Testis (tissue), 3 donors: ENCODE data around the gene INSIG1. TPM values are rescaled to one million over a fixed set of nuclear protein-coding genes. Genes with fewer than 3 reads are reported as not detected.

Source experiments
- DNase-seq: peaks from one replicate; pipeline ENCODE4 v3.0.0-alpha.2; 2019
- H3K27ac ChIP-seq, 2 donors: fragments of 200-600 bp; sonication (generic); one replicate each; pipeline ENCODE4 v1.5.1; 2019
- H3K27me3 ChIP-seq: fragments of 200-600 bp; sonication (generic); one replicate; pipeline ENCODE4 v1.5.1; 2019
- H3K36me3 ChIP-seq: fragments of 200-600 bp; sonication (generic); one replicate; pipeline ENCODE4 v1.5.1; 2017; ENCODE audit warnings: low read depth; ENCODE audit errors: missing control alignments
- H3K4me1 ChIP-seq: fragments of 200-600 bp; sonication (generic); one replicate; pipeline ENCODE4 v1.5.1; 2019
- H3K4me3 ChIP-seq, 2 donors: fragments of 200-600 bp; sonication (generic); one replicate each; pipeline ENCODE4 v1.5.1; 2017 to 2019
- H3K9me3 ChIP-seq: fragments of 200-600 bp; sonication (generic); one replicate; pipeline ENCODE4 v1.5.1; 2017
- CTCF ChIP-seq, 3 experiments: fragments of 450-650 bp in 2 of 3; fragments of 200-600 bp in 1 of 3; sonication (generic) in 1 of 3; IDR thresholded peaks; one replicate each; pipeline ENCODE4 v1.5.1; 2016 to 2019; ENCODE audit warnings: antibody characterized with exemption in 3 of 3, mild to moderate bottlenecking in 2 of 3, moderate library complexity in 1 of 3
- POLR2A ChIP-seq: fragments of 450-650 bp; IDR thresholded peaks from one replicate; pipeline ENCODE4 v1.6.1; 2017; ENCODE audit warnings: antibody characterized with exemption, mild to moderate bottlenecking, moderate library complexity
- WGBS, 2 donors: methylation state at CpG; one replicate each; pipeline ENCODE4 v1.1.5; 2018; 5-methylcytosine and 5-hydroxymethylcytosine counted together
- intact Hi-C: fragments of 100-400 bp; cut with DNase I; formaldehyde crosslinking; loops from one replicate; pipeline ENCODE4 v1.15.1; 2023; ENCODE audit warnings: low total_unique reads
- polyA plus RNA-seq: library from polyadenylated mRNA; stranded (reverse); fragments of 350-450 nt; fragmentation: Illumina TruSeq; extraction: RNeasy Lipid Tissue Mini Kit (QIAGEN cat#74804); gene quantifications from one replicate; pipeline ENCODE4 v1.2.3, GENCODE V29; 2014; ENCODE audit warnings: low read depth, low replicate concordance; ENCODE audit not compliant: insufficient read depth
- total RNA-seq, 2 donors: library from RNA; depleted of rRNA; stranded (reverse); fragments of >200 nt; gene quantifications; one replicate each; pipeline ENCODE4 v1.2.3, GENCODE V29; 2016

INSIG1 gene
- total and polyA plus RNA-seq, 3 donors from 2014 or later = 52.7 to 118 (median 89.7) TPM

- no peak for TF ChIP-seq CTCF (IDR thresholded peaks at IDR 0.05)
- TF ChIP-seq POLR2A = no peak
- H3K36me3 ChIP-seq = no peaks in the 10 kb centered on the region
- H3K27ac ChIP-seq = no peak overlapping the region
- no peaks in the 10 kb centered on the region for H3K4me1 ChIP-seq
- 78 to 79% methylated on average over 7 of the region's 7 CpGs for WGBS, 2 donors
- DNase-seq = no peak
- H3K27me3 ChIP-seq = no peaks in the 10 kb centered on the region
- no peaks in the 10 kb centered on the region for H3K9me3 ChIP-seq
- intact Hi-C loops = no loop called here
- no peak overlapping the region for H3K4me3 ChIP-seq
These were observed 4.9 kb upstream of the INSIG1 start for GRCh38 chr7:155292680-155293226.

- Histone ChIP-seq H3K9me3 (no peaks in the 10 kb centered on the region), H3K4me1 (no peaks in the 10 kb centered on the region), H3K27ac (no peak overlapping the region), H3K4me3 (no peak overlapping the region), H3K36me3 (no peaks in the 10 kb centered on the region), H3K27me3 (no peaks in the 10 kb centered on the region)
- intact Hi-C loops = no loop called here
- WGBS, 2 donors = 88 to 90% methylated on average over 8 of the region's 8 CpGs
- no peak for DNase-seq
- no peak for TF ChIP-seq POLR2A
- TF ChIP-seq CTCF (IDR thresholded peaks at IDR 0.05) = no peak
These were observed 3.8 kb upstream of the INSIG1 start for GRCh38 chr7:155293721-155294510.

- no peaks in the 10 kb centered on the region for H3K9me3 ChIP-seq
- peaks cover 3% of the 10 kb centered on the region for H3K4me1 ChIP-seq
- intact Hi-C loops = no loop called here
- no peaks in the 10 kb centered on the region for H3K36me3 ChIP-seq
- H3K4me3 ChIP-seq = no peak overlapping the region
- no peaks in the 10 kb centered on the region for H3K27me3 ChIP-seq
- no peak for DNase-seq
- no peak for TF ChIP-seq POLR2A
- TF ChIP-seq CTCF (IDR thresholded peaks at IDR 0.05) = no peak
- 80 to 88% methylated on average over 6 of the region's 6 CpGs for WGBS, 2 donors
- H3K27ac ChIP-seq = no peak overlapping the region
These were observed 3.2 kb upstream of the INSIG1 start for GRCh38 chr7:155294511-155294778.

GRCh38 chr7:155295511-155295910, 2.2 kb upstream of the INSIG1 start:
- intact Hi-C loops = no loop called here
- no peak for DNase-seq
- no peaks in the 10 kb centered on the region for H3K36me3 ChIP-seq
- no peak overlapping the region for H3K4me3 ChIP-seq
- no peak overlapping the region for H3K27ac ChIP-seq
- no peak for TF ChIP-seq POLR2A
- TF ChIP-seq CTCF (IDR thresholded peaks at IDR 0.05) = no peak
- no peaks in the 10 kb centered on the region for H3K27me3 ChIP-seq
- WGBS, 2 donors = 70% methylated on average over 3 to 7 of the region's 7 CpGs
- peaks cover 7% of the 10 kb centered on the region for H3K4me1 ChIP-seq
- no peaks in the 10 kb centered on the region for H3K9me3 ChIP-seq
